Measurements from ENCODE around the gene CCR5. TPM values are rescaled to one million over a fixed set of nuclear protein-coding genes. Genes with fewer than 3 reads are reported as not detected.

CCR5 gene
- total and polyA plus RNA-seq, 2 of the 8 experiments (the other 6 are each of a cell fraction or from before 2014, with no cell fraction given), result not detected

GRCh38 chr3:46349484-46350261, 21.1 kb upstream of the CCR5 start (continued):
- no peak for TF ChIP-seq CHD7 (IDR thresholded peaks at IDR 0.05; ENCODE audit: insufficient replicate concordance, low read length)
- TF ChIP-seq EZH2 (IDR thresholded peaks at IDR 0.05; ENCODE audit: low read depth, low read length, severe bottlenecking), result no peak
- no peak for TF ChIP-seq RFX5 (IDR thresholded peaks at IDR 0.05; ENCODE audit: borderline replicate concordance, low read depth, low read length)
- no peak for TF ChIP-seq ASH2L (IDR thresholded peaks at IDR 0.05; ENCODE audit: low read length)
- no peak for TF ChIP-seq YY1 (IDR thresholded peaks at IDR 0.05; ENCODE audit: low read depth, low read length)
- TF ChIP-seq, protein P1, sequence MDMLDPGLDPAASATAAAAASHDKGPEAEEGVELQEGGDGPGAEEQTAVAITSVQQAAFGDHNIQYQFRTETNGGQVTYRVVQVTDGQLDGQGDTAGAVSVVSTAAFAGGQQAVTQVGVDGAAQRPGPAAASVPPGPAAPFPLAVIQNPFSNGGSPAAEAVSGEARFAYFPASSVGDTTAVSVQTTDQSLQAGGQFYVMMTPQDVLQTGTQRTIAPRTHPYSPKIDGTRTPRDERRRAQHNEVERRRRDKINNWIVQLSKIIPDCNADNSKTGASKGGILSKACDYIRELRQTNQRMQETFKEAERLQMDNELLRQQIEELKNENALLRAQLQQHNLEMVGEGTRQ (IDR thresholded peaks at IDR 0.05; ENCODE audit: low read length), result no peak
- no peak for TF ChIP-seq FOSL1 (IDR thresholded peaks at IDR 0.05; ENCODE audit: insufficient read depth, low read depth, low read length)
